Measurements from ENCODE around the gene CCDC91.

DNA sequence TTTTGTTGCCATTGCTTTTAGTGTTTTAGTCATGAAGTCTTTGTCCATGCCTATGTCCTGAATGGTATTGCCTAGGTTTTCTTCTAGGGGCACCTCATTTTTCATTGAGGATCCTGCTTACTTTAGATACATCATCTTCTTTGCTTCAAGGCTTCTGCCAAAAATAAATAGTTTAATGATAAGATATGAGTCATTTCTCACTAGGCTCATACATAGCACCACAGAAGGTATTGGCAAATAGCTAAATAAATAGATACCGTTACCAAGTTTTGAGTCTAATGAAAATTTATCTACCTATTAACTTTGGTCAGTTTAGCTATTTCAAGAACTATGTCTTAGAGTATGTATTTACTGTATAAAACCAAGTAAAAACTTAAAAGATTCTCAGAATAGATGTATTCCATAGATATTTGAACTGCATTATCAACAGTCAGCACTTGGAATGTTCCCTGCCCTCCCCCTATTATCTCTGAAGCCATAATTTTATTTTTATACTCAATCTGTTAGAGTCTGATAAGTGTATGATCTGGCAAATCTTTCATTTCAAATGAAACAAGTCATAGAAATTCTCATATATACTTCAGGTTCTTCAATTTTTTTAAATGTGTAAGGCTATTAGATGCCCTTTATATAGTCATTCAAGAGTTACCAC lies 310.2 kb downstream of the CCDC91 start:
- TF ChIP-seq, protein P1, sequence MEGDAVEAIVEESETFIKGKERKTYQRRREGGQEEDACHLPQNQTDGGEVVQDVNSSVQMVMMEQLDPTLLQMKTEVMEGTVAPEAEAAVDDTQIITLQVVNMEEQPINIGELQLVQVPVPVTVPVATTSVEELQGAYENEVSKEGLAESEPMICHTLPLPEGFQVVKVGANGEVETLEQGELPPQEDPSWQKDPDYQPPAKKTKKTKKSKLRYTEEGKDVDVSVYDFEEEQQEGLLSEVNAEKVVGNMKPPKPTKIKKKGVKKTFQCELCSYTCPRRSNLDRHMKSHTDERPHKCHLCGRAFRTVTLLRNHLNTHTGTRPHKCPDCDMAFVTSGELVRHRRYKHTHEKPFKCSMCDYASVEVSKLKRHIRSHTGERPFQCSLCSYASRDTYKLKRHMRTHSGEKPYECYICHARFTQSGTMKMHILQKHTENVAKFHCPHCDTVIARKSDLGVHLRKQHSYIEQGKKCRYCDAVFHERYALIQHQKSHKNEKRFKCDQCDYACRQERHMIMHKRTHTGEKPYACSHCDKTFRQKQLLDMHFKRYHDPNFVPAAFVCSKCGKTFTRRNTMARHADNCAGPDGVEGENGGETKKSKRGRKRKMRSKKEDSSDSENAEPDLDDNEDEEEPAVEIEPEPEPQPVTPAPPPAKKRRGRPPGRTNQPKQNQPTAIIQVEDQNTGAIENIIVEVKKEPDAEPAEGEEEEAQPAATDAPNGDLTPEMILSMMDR (IDR thresholded peaks at IDR 0.05) = no peak
- TF ChIP-seq POLR2A (IDR thresholded peaks at IDR 0.05) = no peak
